ENCODE measurements around the gene LAPTM5. TPM values are rescaled to one million over a fixed set of nuclear protein-coding genes. Genes with fewer than 3 reads are reported as not detected.

LAPTM5 gene
- total and polyA plus RNA-seq, 2 donors (not counting 3 experiments of a cell fraction or from before 2014, with no cell fraction given), result 83.4 to 95.2 TPM

GRCh38 chr1:30737357-30738039 lies 20.1 kb downstream of the LAPTM5 start:
- dilution Hi-C loops (cut with MboI; ENCODE audit: extremely low pct_ligation_motif_present, low sequenced_read_pairs), result no loop called here

More at GRCh38 chr1:30737357-30738039, 20.1 kb downstream of the LAPTM5 start:
- intact Hi-C loops (cut with micrococcal nuclease), result no loop called here
- no peak overlapping the region for H2AFZ ChIP-seq (ENCODE audit: low read depth, low read length)
- H3K27ac ChIP-seq (ENCODE audit: insufficient read depth, low read depth, low read length), result no peak overlapping the region
- H3K9me1 ChIP-seq (replicated peaks; ENCODE audit: control insufficient read depth, extremely low read depth, insufficient read depth, low read length), result no peaks in the 10 kb centered on the region
- no peak overlapping the region for H3K4me2 ChIP-seq (ENCODE audit: insufficient read depth, low read length)
- no peaks in the 10 kb centered on the region for H3K9me3 ChIP-seq (replicated peaks; ENCODE audit: control insufficient read depth, insufficient read depth, low read length)
- H3K36me3 ChIP-seq (ENCODE audit: control insufficient read depth in 2 of 2, extremely low read depth in 1 of 2, insufficient read depth in 2 of 2, low read length in 2 of 2), result peaks cover 2 to 3% of the 10 kb centered on the region in 2 experiments
- no peaks in the 10 kb centered on the region for H3K79me2 ChIP-seq (ENCODE audit: control insufficient read depth, insufficient read depth, low read length)
- ChIA-PET CTCF (interaction anchor here (0.7 to 1.1 kb wide), 2 partner anchors 42 kb away, joined by 3 to 4 read pairs; no protein-coding TSS in a partner anchor), POLR2A (no interaction called here)
- peaks cover 11% of the 10 kb centered on the region for H3K4me1 ChIP-seq (ENCODE audit: control insufficient read depth, extremely low read depth, insufficient read depth, low read length)
- no peaks in the 10 kb centered on the region for H3K27me3 ChIP-seq (ENCODE audit: control insufficient read depth in 2 of 2, insufficient read depth in 2 of 2, low read length in 2 of 2)
- TF ChIP-seq GATA2 (IDR thresholded peaks at IDR 0.05; ENCODE audit: insufficient read depth, insufficient read length, low read depth, low read length), result no peak
- no peak for TF ChIP-seq CTCF (IDR thresholded peaks at IDR 0.05; ENCODE audit: extremely low read depth in 1 of 2, insufficient read depth in 1 of 2, low read depth in 1 of 2, low read length in 2 of 2)
- no peak for TF ChIP-seq POLR2A (IDR thresholded peaks at IDR 0.05; ENCODE audit: low read depth, low read length)
- DNase-seq (ENCODE audit: low read depth, low spot score) (no peak), FAIRE-seq (no peak)
- no peaks in the 10 kb centered on the region for H4K20me1 ChIP-seq (replicated peaks; ENCODE audit: control insufficient read depth, extremely low read depth, insufficient read depth, low read length)
- H3K9ac ChIP-seq (replicated peaks; ENCODE audit: extremely low read depth, insufficient read depth, low read length), result no peak overlapping the region
- H3K4me3 ChIP-seq (replicated peaks in 1 of 3; ENCODE audit: insufficient read depth in 1 of 3, low read depth in 1 of 3, low read length in 3 of 3), result no peak overlapping the region
- BruUV-seq (replicated peaks), result no TSS peak
